Testis (tissue), 3 donors: ENCODE data around the gene CFAP57. TPM values are rescaled to one million over a fixed set of nuclear protein-coding genes. Genes with fewer than 3 reads are reported as not detected.

Experiments used
- DNase-seq: peaks from one replicate; pipeline ENCODE4 v3.0.0-alpha.2; 2019
- H3K27ac ChIP-seq, 2 donors: fragments of 200-600 bp; sonication (generic); one replicate each; pipeline ENCODE4 v1.5.1; 2019
- H3K27me3 ChIP-seq: fragments of 200-600 bp; sonication (generic); one replicate; pipeline ENCODE4 v1.5.1; 2019
- H3K36me3 ChIP-seq: fragments of 200-600 bp; sonication (generic); one replicate; pipeline ENCODE4 v1.5.1; 2017; ENCODE audit warnings: low read depth; ENCODE audit errors: missing control alignments
- H3K4me1 ChIP-seq: fragments of 200-600 bp; sonication (generic); one replicate; pipeline ENCODE4 v1.5.1; 2019
- H3K4me3 ChIP-seq, 2 donors: fragments of 200-600 bp; sonication (generic); one replicate each; pipeline ENCODE4 v1.5.1; 2017 to 2019
- H3K9me3 ChIP-seq: fragments of 200-600 bp; sonication (generic); one replicate; pipeline ENCODE4 v1.5.1; 2017
- POLR2A ChIP-seq: fragments of 450-650 bp; IDR thresholded peaks from one replicate; pipeline ENCODE4 v1.6.1; 2017; ENCODE audit warnings: antibody characterized with exemption, mild to moderate bottlenecking, moderate library complexity
- WGBS, 2 donors: methylation state at CpG; one replicate each; pipeline ENCODE4 v1.1.5; 2018; 5-methylcytosine and 5-hydroxymethylcytosine counted together
- intact Hi-C: fragments of 100-400 bp; cut with DNase I; formaldehyde crosslinking; loops from one replicate; pipeline ENCODE4 v1.15.1; 2023; ENCODE audit warnings: low total_unique reads
- polyA plus RNA-seq: library from polyadenylated mRNA; stranded (reverse); fragments of 350-450 nt; fragmentation: Illumina TruSeq; extraction: RNeasy Lipid Tissue Mini Kit (QIAGEN cat#74804); gene quantifications from one replicate; pipeline ENCODE4 v1.2.3, GENCODE V29; 2014; ENCODE audit warnings: low read depth, low replicate concordance; ENCODE audit not compliant: insufficient read depth
- total RNA-seq, 2 donors: library from RNA; depleted of rRNA; stranded (reverse); fragments of >200 nt; gene quantifications; one replicate each; pipeline ENCODE4 v1.2.3, GENCODE V29; 2016
- TF ChIP-seq, protein P1 (sequence below), 3 experiments: fragments of 450-650 bp in 2 of 3; fragments of 200-600 bp in 1 of 3; sonication (generic) in 1 of 3; IDR thresholded peaks; one replicate each; pipeline ENCODE4 v1.5.1; 2016 to 2019; ENCODE audit warnings: antibody characterized with exemption in 3 of 3, mild to moderate bottlenecking in 2 of 3, moderate library complexity in 1 of 3

Gene CFAP57
- total and polyA plus RNA-seq, 3 donors from 2014 or later, result 16.6 to 38.7 (median 22.9) TPM

DNA sequence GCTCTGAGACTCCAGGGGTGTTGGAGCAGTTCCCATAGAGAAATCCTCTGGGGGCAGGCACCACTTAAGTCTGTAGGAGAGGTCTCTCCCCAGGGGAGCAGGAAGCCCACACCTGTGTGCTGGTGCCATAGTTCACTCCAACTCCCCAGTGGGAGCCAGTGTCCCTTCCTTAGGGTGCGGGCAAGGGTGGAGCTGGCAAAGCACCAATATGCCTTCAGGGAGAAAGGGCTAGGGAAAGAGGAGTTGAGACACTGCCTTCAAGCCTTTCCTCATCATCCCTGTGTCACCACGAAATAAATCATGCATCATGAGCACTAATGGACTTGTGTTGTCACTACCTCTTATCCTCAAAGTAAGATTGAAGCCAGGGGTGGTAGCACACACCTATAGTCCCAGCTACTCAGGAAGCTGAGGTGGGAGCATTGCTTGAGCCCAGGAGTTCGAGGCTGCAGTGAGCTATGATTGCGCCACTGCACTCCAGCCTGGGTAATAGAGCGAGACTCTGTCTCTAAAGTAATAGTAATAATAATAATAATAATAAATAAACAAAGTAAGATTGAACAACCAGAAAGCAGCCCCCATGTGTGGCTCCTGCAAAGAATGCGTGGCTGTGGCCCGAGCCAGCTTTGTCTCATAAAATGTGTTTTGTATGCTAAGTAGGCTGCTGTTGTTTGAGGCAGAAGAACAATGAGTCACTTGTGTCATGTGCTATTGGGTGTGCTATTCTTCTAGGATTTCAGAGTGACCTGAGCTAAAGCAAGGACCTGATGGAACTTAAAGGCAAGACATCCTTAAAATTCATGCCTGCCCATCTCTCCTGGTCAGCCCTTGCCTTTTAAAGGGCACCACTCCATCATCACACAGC, 122.0 kb downstream of the CFAP57 start:
- intact Hi-C loops, result no loop called here
- H3K36me3 ChIP-seq, result no peaks in the 10 kb centered on the region
- no peaks in the 10 kb centered on the region for H3K27me3 ChIP-seq
- TF ChIP-seq POLR2A, result no peak
- TF ChIP-seq, protein P1, sequence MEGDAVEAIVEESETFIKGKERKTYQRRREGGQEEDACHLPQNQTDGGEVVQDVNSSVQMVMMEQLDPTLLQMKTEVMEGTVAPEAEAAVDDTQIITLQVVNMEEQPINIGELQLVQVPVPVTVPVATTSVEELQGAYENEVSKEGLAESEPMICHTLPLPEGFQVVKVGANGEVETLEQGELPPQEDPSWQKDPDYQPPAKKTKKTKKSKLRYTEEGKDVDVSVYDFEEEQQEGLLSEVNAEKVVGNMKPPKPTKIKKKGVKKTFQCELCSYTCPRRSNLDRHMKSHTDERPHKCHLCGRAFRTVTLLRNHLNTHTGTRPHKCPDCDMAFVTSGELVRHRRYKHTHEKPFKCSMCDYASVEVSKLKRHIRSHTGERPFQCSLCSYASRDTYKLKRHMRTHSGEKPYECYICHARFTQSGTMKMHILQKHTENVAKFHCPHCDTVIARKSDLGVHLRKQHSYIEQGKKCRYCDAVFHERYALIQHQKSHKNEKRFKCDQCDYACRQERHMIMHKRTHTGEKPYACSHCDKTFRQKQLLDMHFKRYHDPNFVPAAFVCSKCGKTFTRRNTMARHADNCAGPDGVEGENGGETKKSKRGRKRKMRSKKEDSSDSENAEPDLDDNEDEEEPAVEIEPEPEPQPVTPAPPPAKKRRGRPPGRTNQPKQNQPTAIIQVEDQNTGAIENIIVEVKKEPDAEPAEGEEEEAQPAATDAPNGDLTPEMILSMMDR (IDR thresholded peaks at IDR 0.05), result no peak
- H3K4me3 ChIP-seq, result no peak overlapping the region
- H3K9me3 ChIP-seq, result no peaks in the 10 kb centered on the region
- peak overlapping the region; percentile 50 to 72 for H3K27ac ChIP-seq
- DNase-seq, result no peak
- peaks cover 15% of the 10 kb centered on the region for H3K4me1 ChIP-seq
- 71 to 91% methylated on average over 7 of the region's 7 CpGs for WGBS, 2 donors

DNA sequence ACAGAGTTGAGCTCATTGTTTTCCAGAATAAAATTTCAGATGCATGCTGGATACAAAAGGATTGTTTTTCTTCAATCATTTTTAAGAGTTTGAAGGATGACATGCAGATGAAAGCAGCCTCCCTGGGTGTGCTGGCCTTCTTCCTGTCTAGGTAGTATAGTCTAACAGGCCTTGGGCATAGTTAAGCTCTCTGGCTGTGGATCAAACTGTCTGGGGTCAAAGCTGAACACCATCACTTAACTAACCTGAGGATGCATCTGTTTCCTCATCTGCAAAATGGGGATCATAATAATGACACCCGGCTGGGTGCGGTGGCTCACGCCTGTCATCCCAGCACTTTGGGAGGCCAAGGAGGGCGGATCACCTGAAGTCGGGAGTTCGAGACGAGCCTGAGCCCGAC, 122.6 kb downstream of the CFAP57 start:
- Histone ChIP-seq H3K4me3 (no peak overlapping the region), H3K9me3 (no peaks in the 10 kb centered on the region), H3K27ac (peak overlapping the region; percentile 50 to 72), H3K27me3 (no peaks in the 10 kb centered on the region), H3K4me1 (peaks cover 13% of the 10 kb centered on the region), H3K36me3 (no peaks in the 10 kb centered on the region)
- no peak for DNase-seq
- WGBS, 2 donors, result 73 to 83% methylated on average over 8 of the region's 8 CpGs
- intact Hi-C loops, result no loop called here
- no peak for TF ChIP-seq POLR2A

DNA sequence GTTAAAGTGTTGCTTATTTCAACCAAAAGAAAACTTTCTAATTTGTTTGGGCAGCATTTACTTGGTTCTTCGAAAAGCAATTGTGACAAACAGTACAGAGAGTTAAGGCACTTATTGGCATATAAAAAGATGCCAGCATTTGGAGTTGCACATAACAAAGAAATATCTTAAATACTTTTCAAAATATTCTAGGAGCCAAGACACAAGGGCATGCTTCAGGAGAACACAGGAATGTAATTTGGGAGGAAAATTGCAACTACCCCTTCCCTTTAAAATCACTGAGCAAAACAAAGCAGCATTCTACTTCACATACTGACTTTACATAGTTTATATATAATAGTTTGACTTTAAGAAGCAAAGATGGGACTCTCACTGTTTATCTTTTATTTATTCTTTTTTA, 124.1 kb downstream of the CFAP57 start:
- TF ChIP-seq, protein P1 (IDR thresholded peaks at IDR 0.05), result no peak
- H3K27me3 ChIP-seq, result no peaks in the 10 kb centered on the region
- peak overlapping the region; percentile 34 to 72 for H3K27ac ChIP-seq
- no peak for DNase-seq
- intact Hi-C loops, result no loop called here
- WGBS, 2 donors, result 29 to 43% methylated on average over 1 of the region's 1 CpG
- H3K4me3 ChIP-seq, result no peak overlapping the region
- peaks cover 13% of the 10 kb centered on the region for H3K4me1 ChIP-seq
- H3K9me3 ChIP-seq, result no peaks in the 10 kb centered on the region
- H3K36me3 ChIP-seq, result no peaks in the 10 kb centered on the region

DNA sequence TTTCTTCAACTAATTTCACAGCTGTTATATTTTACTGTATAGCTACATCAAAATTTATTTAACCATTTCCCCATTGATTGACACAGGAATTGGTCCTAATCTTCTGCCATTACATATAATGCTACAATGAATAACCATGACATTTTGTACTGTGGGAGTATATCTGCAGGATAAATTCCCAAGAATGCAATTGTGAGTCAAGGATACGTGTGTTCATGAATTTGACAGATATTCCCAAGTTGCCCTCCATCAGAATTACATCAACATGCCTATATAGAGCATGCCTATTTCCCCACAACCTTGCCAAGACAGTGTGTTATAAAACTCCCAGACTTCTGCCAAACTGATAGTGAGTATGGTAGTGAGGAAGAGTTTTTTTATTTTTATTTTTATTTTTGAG, 125.9 kb downstream of the CFAP57 start:
- H3K27me3 ChIP-seq, result no peaks in the 10 kb centered on the region
- no peaks in the 10 kb centered on the region for H3K9me3 ChIP-seq
- intact Hi-C loops, result no loop called here
- H3K36me3 ChIP-seq, result no peaks in the 10 kb centered on the region
- H3K4me3 ChIP-seq, result no peak overlapping the region
- no peak for DNase-seq
- TF ChIP-seq, protein P1 (IDR thresholded peaks at IDR 0.05), result no peak
- no peak for TF ChIP-seq POLR2A
- 85 to 100% methylated on average over 1 of the region's 1 CpG for WGBS, 2 donors
- peaks cover 13% of the 10 kb centered on the region for H3K4me1 ChIP-seq
- no peak overlapping the region for H3K27ac ChIP-seq

DNA sequence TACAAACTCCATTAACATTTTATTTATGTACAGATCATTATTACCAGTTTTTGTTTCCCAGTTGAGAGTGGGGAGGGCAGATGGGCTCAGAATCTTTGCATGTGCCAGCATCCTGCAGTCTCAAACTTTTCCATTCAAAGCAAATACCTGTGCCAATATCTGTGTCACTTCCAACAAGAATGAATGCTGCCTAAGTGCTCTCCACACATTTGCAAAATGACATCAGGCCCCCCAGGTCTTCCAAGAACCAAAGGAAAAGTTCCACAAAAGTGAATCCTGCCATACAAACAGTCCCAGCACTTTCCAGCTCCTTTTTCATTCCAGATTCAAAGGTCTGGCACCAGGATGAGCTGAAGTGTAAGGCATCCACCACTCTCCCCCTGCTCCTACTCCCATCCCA, 127.0 kb downstream of the CFAP57 start:
- H3K36me3 ChIP-seq, result no peaks in the 10 kb centered on the region
- intact Hi-C loops, result no loop called here
- no peaks in the 10 kb centered on the region for H3K27me3 ChIP-seq
- DNase-seq, result no peak
- H3K27ac ChIP-seq, result no peak overlapping the region
- TF ChIP-seq POLR2A, result no peak
- TF ChIP-seq, protein P1 (IDR thresholded peaks at IDR 0.05), result no peak
- H3K4me3 ChIP-seq, result no peak overlapping the region
- no peaks in the 10 kb centered on the region for H3K9me3 ChIP-seq
- H3K4me1 ChIP-seq, result peaks cover 12% of the 10 kb centered on the region
